Skin of body (tissue), 3 donors: ENCODE results near the gene ZNF8. TPM values are rescaled to one million over a fixed set of nuclear protein-coding genes. Genes with fewer than 3 reads are reported as not detected.
"Not testable (repeated sequence)": the region's sequence is repeated elsewhere in the genome, so short reads cannot be mapped to it uniquely, and the experiment has no call there.

Experiments
- DNase-seq: peaks from one replicate; lab custom pipeline; 2025; lab: John Stamatoyannopoulos, UW
- small RNA-seq: library from RNA; depleted of rRNA; stranded (forward); fragments of <200 nt; gene quantifications from one replicate; pipeline ENCODE3, GENCODE V24; 2014; ENCODE audit warnings: low replicate concordance
- total RNA-seq: library from RNA; depleted of rRNA; stranded (reverse); fragments of >200 nt; gene quantifications from one replicate; pipeline ENCODE4 v1.2.3, GENCODE V29; 2014

The ZNF8 gene
- total RNA-seq, 1 donor from 2014 or later: 6.7 TPM

- DNase-seq: no peak
Measured at GRCh38 chr19:58336216-58336615, 57.5 kb downstream of the ZNF8 start.

- DNase-seq: no peak
Measured at GRCh38 chr19:58336820-58337219, 58.1 kb downstream of the ZNF8 start.

- DNase-seq: no peak
Measured at GRCh38 chr19:58338336-58338735, 59.6 kb downstream of the ZNF8 start.

DNA sequence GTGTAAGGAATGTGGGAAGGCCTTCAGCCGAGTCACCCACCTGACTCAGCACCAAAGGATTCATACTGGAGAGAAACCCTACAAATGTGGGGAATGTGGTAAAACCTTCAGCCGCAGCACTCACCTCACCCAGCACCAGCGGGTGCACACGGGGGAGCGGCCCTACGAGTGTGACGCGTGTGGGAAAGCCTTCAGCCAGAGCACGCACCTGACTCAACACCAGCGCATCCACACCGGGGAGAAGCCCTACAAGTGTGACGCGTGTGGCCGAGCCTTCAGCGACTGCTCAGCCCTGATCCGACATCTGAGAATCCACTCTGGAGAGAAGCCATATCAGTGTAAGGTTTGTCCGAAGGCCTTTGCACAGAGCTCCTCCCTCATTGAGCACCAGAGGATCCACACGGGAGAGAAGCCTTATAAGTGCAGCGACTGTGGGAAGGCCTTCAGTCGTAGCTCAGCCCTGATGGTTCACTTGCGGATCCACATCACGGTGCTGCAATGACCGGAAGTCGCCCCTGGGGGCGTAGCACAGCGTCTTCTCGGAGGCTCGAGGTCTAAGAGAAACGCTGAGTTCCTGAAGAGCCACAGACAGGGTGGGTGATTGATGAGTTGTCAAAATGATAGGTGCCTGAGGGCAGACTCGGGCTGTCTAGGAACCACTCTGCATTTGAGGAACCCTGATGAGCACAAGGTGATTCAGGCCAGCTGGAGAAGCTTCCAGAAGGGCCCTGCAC, 60.2 kb downstream of the ZNF8 start:
- DNase-seq: no peak

DNA sequence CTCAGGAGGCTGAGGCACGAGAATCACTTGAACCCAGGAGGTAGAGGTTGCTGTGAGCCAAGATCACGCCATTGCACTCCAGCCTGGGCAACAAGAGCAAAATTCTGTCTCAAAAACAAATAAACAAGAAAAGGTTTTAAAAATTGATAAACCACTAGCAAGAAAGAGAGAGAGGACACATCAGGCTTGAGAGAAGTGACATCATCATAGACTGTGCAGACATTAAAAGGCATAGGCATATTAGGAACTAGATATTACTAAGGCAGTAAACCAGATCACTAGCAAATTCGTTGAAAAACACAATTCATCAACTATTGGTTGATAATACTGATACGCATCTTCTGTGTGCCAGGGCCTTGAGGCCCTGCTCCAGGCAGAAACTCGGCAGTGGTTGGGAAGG, 66.8 kb downstream of the ZNF8 start:
- DNase-seq: no peak

DNA sequence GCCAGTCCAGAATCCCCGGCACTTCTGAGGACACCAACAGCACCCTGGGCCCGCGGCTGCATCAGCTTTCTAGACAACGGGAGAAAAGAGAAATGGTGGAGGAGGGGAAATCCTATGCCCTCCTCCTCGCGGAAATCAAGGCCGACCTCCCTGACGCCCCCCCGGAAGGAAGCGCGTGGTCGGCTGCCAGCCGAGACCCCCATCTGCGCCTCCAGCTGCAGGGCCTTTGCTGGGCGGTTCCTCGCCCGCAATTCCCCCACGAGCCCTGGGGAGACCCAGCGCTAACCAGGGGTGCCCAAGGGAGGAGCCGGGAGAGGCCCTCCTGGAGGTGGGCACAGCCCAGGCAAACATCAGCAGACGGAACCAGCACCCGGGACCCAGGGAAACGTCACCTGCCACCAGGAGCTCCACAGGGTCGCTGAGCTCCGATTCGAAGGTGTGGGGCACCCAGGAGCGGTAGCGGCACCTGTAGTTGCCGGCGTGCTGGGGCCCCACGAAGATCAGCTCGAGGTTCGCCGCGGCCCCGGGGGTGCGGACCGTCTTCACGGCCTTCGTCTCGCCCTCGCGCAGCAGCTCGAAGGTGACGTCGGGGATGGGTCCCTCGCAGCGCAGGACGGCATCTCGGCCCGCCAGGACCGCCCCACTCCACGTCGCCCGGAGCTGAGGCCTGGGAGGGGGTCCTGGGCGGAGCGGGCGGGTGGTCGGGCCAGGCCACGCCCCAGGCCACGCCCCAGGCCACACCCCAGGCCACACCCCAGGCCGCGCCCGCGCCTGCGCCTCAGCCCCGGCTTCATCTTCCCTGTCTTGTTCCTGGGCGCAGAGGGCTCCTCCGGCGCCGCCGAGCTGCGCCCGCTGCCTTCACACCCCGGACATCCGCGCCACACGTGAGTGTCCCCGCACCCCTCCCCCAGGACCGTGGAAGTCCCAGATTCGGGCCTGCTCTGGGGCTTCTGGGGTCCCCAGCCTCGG, 68.5 kb downstream of the ZNF8 start:
- DNase-seq: peak; percentile 38

DNA sequence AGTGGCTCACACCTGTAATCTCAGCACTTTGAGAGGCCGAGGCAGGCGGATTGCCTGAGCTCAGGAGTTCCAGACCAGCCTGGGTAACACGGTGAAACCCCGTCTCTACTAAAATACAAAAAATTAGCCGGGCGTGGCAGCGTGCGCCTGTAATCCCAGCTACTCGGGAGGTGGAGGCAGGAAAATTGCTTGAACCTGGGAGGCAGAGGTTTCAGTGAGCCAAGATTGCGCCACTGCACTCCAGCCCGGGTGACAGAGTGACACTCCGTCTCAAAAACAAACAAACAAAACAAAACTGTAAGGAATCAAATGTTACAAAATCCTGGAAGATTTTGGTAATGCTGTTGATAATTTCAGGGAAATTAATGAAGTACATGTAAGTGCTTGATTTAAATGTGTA, 69.3 kb downstream of the ZNF8 start:
- not testable (repeated sequence) for DNase-seq

GRCh38 chr19:58349590-58349989, 70.8 kb downstream of the ZNF8 start:
- DNase-seq: no peak

DNA sequence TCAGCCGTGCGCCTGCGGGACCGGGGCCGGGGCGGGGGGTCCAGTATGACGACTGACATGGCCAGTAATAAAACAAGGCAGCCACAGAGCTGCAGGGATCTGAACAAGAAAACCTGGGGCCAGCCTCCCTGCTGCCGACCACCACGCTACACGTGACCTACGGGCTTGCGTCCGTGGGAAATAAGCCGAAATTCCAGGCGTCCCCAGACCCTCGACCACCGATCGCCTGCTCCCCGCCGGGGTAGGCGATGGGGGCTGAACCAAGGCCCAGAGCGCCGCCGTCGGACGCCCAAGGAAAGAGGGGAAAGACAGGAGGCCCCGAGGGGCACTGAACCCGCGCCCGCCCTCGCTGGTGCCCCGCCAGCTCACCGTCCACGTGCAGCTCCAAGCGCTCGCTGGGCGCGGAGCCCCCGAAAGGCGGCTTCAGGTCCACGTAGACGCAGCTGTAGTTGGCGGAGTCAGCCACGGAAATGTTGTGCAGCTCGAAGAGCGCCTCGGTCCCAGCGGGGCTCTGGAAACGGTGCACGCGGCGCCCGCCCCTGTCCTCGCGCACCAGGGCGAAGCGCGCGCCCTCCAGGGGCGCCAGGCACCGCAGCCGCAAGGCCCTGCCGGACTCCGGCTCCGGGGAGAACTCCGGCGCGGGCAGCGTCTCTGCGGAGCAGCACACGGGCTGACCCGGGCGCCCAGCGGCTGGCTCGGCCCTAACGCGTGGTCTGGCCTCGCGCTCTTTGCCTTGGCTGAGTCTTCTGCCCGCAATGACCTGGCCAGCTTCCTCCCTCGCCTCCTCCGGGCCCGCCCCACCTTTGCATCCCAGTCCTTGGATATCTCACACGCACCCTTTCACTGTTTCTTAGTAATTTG, 71.5 kb downstream of the ZNF8 start:
- no peak for DNase-seq

- DNase-seq: no peak
Measured at GRCh38 chr19:58350871-58351557, 72.3 kb downstream of the ZNF8 start.

DNA sequence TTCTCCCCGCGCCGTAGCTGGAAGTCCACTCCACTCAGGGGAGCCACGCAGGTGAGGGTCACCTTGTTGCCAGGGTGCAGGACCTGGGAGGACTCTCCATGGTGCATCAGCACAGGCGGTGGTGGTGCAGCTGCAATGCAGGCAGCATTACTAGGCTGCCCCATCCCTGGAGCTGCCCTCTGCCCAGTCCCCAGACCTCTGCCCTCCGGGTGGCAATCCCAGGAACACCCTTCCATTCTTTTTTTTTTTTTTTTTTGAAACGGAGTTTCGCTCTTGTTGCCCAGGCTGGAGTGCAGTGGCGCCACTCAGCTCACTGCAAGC, 72.8 kb downstream of the ZNF8 start:
- no peak for DNase-seq

DNA sequence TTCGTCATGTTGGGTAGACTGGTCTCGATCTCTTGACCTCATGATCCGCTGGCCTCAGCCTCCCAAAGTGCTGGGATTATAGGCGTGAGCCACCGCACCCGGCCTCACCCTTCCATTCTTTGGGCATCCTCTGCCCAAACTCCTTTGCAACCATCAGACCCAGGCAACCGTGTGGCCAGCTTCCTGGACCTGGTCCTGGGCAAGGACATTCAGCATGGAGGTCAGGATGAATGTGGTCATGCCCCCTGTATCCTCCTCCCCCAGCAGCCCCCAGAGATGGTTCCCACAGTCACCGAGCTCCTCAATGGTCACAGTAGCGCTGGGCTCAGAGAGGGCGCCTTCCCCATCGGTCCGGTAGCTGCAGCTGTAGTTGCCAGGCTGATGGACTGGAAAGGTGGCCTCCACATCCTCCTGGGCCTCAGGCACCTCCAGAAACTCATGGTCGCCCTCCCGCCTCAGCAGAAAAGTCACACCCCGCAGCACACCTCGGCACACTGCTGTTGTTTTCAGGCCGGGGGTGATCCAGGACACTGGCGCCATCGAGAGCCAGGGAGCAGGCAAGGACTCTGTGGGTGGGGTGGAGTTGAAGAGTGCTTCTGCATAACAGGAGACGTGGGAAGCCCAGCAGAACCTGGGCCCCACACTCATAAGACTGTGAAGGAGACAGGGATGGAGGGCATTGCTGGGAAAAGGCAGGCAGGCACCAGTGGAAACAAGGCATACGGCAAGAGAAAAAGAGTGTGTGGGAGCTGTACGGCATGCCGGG, 73.4 kb downstream of the ZNF8 start:
- no peak for DNase-seq

Small RNAs within 50 kb of the gene (small RNA-seq; reads per million reads assigned to genes)
- 0.17 reads per million for gene MIR6806

Other genes with a start within 250 kb of the ZNF8 start
- gene ZSCAN1, start 244.9 kb upstream of the ZNF8 start, total RNA-seq: 0.30 TPM
- gene ZNF135, start 219.7 kb upstream of the ZNF8 start, total RNA-seq: 9.5 TPM
- gene ZSCAN18, start 180.7 kb upstream of the ZNF8 start, total RNA-seq: 50.3 TPM
- gene ZNF329, start 128.2 kb upstream of the ZNF8 start, total RNA-seq: 11.8 TPM
- gene ZNF274, start 95.9 kb upstream of the ZNF8 start, total RNA-seq: 14.0 TPM
- 31.3 TPM for gene ZNF544, start 50.0 kb upstream of the ZNF8 start, total RNA-seq
- gene ERVK3-1, start 26.4 kb downstream of the ZNF8 start, total RNA-seq: 38.9 TPM
- 2.8 TPM for gene ZSCAN22, start 48.0 kb downstream of the ZNF8 start, total RNA-seq
- 5.1 TPM for gene A1BG, start 74.5 kb downstream of the ZNF8 start, total RNA-seq
- gene ZNF497, start 83.8 kb downstream of the ZNF8 start, total RNA-seq: 1.6 TPM
- gene ZNF837, start 102.1 kb downstream of the ZNF8 start, total RNA-seq: 0.69 TPM
- 1,739 TPM for gene RPS5, start 108.3 kb downstream of the ZNF8 start, total RNA-seq
- 0.99 TPM for gene RNF225, start 116.7 kb downstream of the ZNF8 start, total RNA-seq
- gene ZNF584, start 129.7 kb downstream of the ZNF8 start, total RNA-seq: 8.4 TPM
- gene ZNF132, start 161.2 kb downstream of the ZNF8 start, total RNA-seq: 3.6 TPM
- 5.6 TPM for gene ZNF324B, start 172.7 kb downstream of the ZNF8 start, total RNA-seq
- gene ZNF324, start 188.1 kb downstream of the ZNF8 start, total RNA-seq: 9.5 TPM
- 4.6 TPM for gene ZNF446, start 197.4 kb downstream of the ZNF8 start, total RNA-seq
- 4.4 TPM for gene SLC27A5, start 233.0 kb downstream of the ZNF8 start, total RNA-seq
- gene ZBTB45, start 240.9 kb downstream of the ZNF8 start, total RNA-seq: 3.7 TPM